GM19025 (cell line): ENCODE measurements around the gene HCRTR2.
"Not testable (repeated sequence)": the region's sequence is repeated elsewhere in the genome, so short reads cannot be mapped to it uniquely, and the experiment has no call there.

Experiments
- ATAC-seq: cut with Tn5 transposase; IDR thresholded peaks from one replicate; pipeline ENCODE4 v1.9.1; 2021; ENCODE audit warnings: mild to moderate bottlenecking, low read depth, moderate library complexity; ENCODE audit not compliant: unreplicated experiment

The HCRTR2 gene

DNA sequence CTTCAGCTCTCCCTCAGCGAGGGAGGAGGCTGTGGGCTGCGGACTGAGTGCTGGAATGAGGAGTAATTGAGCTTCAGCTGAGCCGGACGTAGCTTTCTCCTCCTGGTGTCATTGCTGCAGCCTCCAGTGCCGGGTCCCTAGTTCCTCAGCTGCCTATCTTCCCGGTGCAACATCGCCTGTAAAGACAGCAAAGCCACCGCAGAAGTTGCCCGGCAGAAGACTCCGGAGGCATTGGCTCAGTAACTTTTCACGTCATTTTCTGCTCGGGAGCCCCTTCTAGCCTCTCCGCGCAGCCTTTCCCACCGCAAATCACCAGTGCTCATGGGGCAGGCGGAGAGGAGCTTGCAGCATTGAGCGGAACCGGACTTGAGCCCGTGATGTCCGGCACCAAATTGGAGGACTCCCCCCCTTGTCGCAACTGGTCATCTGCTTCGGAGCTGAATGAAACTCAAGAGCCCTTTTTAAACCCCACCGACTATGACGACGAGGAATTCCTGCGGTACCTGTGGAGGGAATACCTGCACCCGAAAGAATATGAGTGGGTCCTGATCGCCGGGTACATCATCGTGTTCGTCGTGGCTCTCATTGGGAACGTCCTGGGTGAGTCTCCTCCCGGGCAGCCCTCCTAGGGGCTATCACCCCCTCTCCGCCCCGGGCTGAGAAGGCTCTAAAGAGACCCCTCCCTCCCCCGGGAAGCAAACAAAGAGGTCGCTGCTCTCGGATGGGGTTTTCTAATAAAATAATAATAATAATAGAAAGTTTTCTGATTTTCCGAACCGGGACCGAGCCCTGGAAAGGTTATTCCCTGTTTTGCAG, at the start of gene HCRTR2:
Gene HCRTR2 (plus strand): TSS at position 305 of the 816 bp plus-strand sequence. CDS start 73 bp downstream, at position 378.
- ATAC-seq = no peak

DNA sequence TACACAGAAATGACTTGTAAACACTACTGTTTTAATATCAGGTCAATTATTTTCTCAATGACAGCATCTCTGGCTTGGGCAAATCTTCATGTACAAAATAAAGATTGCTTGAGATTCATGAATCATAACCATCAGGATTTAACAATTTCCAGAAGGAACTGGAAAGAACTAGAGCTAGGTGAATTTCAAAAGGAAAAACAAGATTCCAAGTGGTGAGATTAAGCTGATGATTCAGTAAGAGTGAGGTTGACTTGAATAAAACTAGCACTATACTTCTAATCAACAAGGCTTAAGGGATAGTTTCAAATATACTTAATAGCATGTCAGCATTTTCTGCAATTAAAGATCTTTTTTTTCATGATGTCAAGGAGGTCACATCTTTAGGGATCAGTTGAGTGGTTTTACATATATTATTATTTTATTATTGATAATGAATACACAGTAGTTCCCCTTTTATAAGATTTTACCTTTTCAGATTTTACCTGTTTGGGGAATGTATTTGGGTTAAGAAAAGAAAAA, 43.5 kb upstream of the HCRTR2 start:
- no peak for ATAC-seq

- no peak for ATAC-seq
Measured at GRCh38 chr6:55131616-55132015, 42.7 kb upstream of the HCRTR2 start.

DNA sequence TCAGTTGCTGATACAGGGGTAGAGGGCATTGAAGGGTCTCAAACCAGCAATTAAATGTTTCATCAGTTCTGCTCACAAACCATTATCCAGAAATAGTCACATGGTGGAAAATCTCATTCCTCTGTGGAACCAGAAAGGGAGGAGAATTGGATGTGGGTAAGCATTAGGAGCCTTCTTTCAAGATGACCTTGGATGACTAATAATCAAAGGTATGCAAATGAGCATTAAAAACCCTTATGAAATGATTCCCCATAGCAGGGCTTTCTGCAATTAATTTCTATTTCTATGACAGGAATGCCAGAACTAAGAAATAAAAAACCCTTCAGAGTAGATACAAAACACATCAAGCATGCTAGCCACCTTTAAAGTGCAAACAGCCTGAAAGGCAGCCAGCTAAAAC, 37.4 kb upstream of the HCRTR2 start:
- no peak for ATAC-seq

GRCh38 chr6:55137929-55138693, 36.2 kb upstream of the HCRTR2 start:
- ATAC-seq = no peak

DNA sequence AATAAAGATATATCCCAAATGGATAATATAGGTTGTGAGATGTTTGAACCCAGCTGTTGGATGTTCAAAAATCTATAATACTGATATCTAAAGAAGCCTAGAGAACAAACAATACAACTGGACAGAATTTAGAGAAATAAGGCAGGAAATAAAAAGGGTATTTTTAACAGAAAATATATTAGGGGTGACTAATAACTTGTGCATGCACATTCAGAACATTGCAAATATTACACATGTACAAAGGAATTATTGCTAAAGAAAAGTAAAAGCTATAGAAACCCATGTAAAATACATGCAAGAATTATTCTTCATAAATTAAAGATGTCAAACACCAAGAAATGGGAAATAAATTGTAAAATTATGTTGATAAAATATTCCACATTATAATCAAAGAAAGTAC, 32.7 kb upstream of the HCRTR2 start:
- ATAC-seq = no peak

DNA sequence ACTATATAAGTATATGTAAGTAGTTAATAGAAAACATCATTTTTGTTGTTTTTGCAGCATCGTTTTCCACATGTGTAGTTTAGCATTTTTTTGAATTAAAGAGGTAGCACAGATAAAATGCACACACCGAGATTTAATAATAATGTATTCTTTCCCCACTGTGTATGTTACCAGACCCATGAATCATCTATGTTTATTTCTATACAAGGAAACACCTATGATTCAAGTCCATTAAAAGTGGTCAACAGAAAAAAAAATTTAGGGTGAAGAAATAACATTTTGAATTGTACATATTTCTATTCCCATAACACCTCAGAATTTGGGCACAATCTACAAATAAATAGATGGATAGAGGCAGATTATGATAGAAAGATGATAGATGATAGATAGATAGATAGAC, 31.7 kb upstream of the HCRTR2 start:
- ATAC-seq = no peak

- ATAC-seq = no peak
Measured at GRCh38 chr6:55153284-55153683, 21.0 kb upstream of the HCRTR2 start.

- ATAC-seq = not testable (repeated sequence)
Measured at GRCh38 chr6:55158784-55159183, 15.5 kb upstream of the HCRTR2 start.

DNA sequence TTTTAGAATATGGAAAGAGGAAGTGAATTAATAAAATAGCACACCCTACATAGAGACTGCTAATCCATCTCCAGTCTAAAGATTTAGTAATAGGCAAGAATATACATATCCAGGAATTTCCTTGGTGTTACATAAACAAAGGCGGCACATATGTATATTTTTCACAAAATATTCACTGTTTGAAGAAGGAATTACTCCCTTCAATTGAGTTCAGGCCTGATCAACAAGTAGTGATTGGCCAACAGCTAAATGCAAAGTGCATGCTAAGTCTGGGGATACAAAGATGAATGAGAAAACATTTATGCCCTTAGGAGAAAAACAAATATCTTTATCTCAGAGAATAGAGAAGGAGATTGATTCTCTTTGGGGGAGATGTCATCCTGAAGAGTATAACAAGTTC, 6.5 kb upstream of the HCRTR2 start:
- no peak for ATAC-seq

DNA sequence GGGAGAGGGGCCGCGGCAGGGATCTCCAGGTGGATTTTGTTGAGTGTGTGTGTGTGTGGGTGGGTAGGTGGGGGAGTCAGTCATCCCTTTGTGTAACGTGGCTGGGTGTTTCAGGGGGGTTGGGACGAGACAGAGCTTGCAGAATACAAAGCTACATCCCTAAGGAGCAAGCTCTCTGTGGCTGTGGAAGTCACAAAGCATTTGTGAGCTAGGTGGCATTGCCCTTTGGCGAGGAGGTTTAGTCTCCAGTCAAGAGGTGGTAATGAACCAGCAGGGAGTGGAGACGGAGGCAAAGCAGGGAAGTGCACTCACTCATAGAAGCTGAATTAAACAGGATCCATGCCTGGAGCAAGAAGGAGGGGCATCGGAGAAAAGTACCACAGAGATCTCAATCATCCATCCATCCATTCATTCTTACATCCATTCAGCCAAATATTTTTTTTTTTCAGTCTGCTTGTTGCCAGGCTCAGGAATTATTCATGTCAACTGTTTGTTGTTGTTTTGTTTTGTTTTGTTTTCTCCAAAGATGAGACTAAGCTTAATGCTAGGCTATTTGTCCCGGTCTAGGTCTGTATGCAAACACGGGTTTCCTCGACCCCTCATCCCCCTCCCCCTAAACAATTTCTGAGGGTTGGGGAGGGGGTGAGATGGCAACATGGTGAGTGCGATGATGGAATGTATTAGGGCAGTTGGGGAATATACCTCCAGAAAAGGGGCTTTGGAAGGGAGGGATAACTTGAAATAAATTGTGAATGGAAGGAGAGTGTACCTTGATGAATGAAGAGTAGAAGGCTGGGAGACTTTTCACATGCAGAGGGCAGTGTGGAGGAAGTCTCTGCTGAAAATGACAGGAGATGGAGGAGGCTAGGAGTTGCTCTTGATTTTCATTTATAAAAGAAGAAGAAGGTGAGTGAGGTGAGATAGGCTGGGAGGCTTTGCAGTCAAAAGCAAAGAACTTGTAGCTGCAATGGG, 1.0 kb downstream of the HCRTR2 start:
- no peak for ATAC-seq

DNA sequence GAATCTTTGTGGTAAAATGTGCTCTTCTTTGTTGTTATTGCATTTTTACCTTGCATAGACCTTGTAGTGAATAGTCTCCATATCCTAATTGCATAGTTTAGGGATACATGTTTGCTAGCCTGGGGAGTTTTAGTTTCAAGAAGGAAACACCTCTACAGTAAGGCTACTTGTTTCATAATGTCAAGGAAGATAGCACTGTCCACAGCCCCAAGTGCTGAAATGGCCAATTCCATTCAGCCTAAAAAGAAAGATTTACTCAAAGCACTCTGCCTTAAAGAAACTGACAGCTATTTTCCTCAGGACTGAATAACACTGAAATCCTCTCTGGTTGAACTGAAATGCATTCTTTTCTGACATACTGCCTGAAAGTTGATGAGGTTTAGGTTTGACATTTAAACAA, 2.6 kb downstream of the HCRTR2 start:
- no peak for ATAC-seq

GRCh38 chr6:55180258-55180657, 5.9 kb downstream of the HCRTR2 start:
- no peak for ATAC-seq

GRCh38 chr6:55182016-55182650, 7.8 kb downstream of the HCRTR2 start:
- no peak for ATAC-seq

DNA sequence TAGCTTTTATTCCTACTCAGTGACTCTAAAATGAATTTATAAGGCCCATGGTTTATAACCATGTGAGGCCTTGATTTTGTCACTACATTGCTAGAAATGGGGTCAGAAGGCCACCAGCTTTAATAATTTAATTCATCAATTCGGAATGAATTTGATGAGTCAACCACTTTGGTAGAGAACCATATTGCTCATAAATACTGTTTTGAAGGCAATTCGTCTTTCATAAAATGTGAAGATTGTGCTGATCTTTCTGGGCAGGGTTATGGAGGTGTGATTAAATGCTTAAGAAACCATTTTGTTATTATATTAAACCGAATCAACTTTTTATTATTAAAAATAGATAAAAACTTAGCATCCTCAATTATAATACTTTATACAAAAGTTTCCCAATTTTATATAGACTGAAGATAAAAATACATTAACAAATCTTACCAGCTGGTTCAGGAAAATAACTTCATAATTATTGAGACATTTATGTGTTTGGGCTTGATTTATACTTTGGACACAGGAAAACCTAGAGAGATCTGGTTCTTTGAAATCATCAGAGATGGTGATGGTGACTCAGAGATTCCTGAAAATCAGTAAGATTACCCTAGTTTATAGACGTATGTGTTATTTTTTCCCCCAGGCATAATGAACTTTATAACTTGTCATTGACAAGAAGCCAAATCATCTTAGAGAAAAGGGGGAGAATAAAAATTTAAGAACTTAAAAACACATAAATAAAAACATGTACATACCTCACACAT, 10.6 kb downstream of the HCRTR2 start:
- ATAC-seq = no peak

DNA sequence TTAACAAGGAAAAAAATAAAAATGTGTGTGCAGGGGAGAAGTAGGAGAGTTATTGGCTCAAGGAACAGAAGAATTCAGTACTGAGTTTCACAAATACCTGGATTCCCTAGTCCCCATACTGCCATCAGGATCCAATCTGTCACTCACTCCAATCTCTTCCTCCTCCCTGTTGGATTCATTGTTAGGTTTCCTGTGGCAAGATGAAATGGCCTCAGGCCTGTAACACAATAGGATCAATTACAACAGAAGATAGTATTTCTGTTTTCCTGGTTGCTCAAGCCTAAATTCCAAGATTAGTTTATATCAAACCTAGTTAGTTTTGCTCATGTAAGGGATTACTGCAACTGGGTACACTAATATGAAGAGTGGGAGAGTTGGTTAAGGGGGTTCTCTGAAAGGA, 24.4 kb downstream of the HCRTR2 start:
- no peak for ATAC-seq

- ATAC-seq = no peak
Measured at GRCh38 chr6:55199239-55199638, 24.9 kb downstream of the HCRTR2 start.

GRCh38 chr6:55208478-55209458, 34.5 kb downstream of the HCRTR2 start:
- ATAC-seq = no peak
